K562 (cell line): ENCODE measurements around the gene ZNF566. TPM values are rescaled to one million over a fixed set of nuclear protein-coding genes. Genes with fewer than 3 reads are reported as not detected.

Source experiments
- HDAC3 ChIP-seq: fragments of 450-650 bp; IDR thresholded peaks from 2 replicates; pipeline ENCODE4 v1.6.1; 2018; ENCODE audit warnings: borderline replicate concordance, mild to moderate bottlenecking, moderate library complexity; ENCODE audit not compliant: partially characterized antibody
- JUNB ChIP-seq: fragments of 450-650 bp; formaldehyde crosslinking; conservative IDR thresholded peaks from 2 replicates; pipeline ENCODE4 v1.4.0; 2020; ENCODE audit warnings: mild to moderate bottlenecking
- NCOR1 ChIP-seq: fragments of 450-650 bp; IDR thresholded peaks from 2 replicates; pipeline ENCODE4 v1.6.1; 2016; ENCODE audit warnings: mild to moderate bottlenecking, moderate library complexity
- PHF21A ChIP-seq: fragments of 450-650 bp; IDR thresholded peaks from 2 replicates; pipeline ENCODE4 v1.6.1; 2017; ENCODE audit warnings: low read depth, borderline replicate concordance
- RUNX1 ChIP-seq: sonication (generic); IDR thresholded peaks from 2 replicates; pipeline ENCODE4 v1.6.1; 2016; ENCODE audit warnings: antibody characterized with exemption, low read depth
- ZNF133 ChIP-seq: fragments of 250-450 bp; sonication (Bioruptor Pico); IDR thresholded peaks from 2 replicates; pipeline ENCODE4 v1.4.0; 2020; ENCODE audit warnings: mild to moderate bottlenecking
- polyA plus RNA-seq, 8 experiments: library from polyadenylated mRNA; depleted of rRNA in 4 of 8; stranded (reverse) in 5 of 8; unstranded in 3 of 8; fragments of >200 nt; fragmentation: Nextera tagmentation in 2 of 8; fragmentation: Illumina TruSeq in 1 of 8; extraction: Ambion mirVana in 2 of 8; extraction: Trizol in 1 of 8; gene quantifications; 2 replicates each; pipeline versions ENCODE4 v1.2.1 to v1.2.3, GENCODE V29; 2011 to 2014; ENCODE audit warnings: inconsistent platforms in 1 of 8, missing spikeins in 1 of 8
- total RNA-seq, 7 experiments: library from RNA; depleted of rRNA in 6 of 7; stranded (reverse); fragments of >200 nt in 6 of 7; fragmentation: Illumina TruSeq in 2 of 7; extraction: Trizol in 2 of 7; gene quantifications; 2 replicates each; pipeline versions ENCODE4 v1.2.1 to v1.2.3, GENCODE V29; 2011 to 2021; ENCODE audit warnings: low replicate concordance in 1 of 7
- TF ChIP-seq, protein P1 (sequence below): fragments of 450-650 bp; IDR thresholded peaks from 2 replicates; pipeline ENCODE4 v1.6.1; 2016; ENCODE audit warnings: mild to moderate bottlenecking, moderate library complexity
- TF ChIP-seq, protein P2 (sequence below): fragments of 250-450 bp; sonication (Bioruptor Pico); IDR thresholded peaks from 2 replicates; pipeline ENCODE4 v1.9.0; 2021; ENCODE audit warnings: mild to moderate bottlenecking, inconsistent platforms
- TF ChIP-seq, protein P3 (sequence below), 2 experiments: fragments of 450-650 bp; conservative IDR thresholded peaks; 2 replicates each; pipeline ENCODE4 v1.6.1; 2017; ENCODE audit warnings: mild to moderate bottlenecking in 2 of 2, moderate library complexity in 2 of 2
- TF ChIP-seq, protein P4 (sequence below): fragments of 250-450 bp; sonication (Bioruptor Pico); IDR thresholded peaks from 2 replicates; pipeline ENCODE4 v1.4.0; 2020; ENCODE audit warnings: mild to moderate bottlenecking, moderate library complexity, borderline replicate concordance

Gene ZNF566
- total and polyA plus RNA-seq, 9 of the 15 experiments (the other 6 are each of a cell fraction or from before 2014, with no cell fraction given), result 5.5 to 11.4 (median 9.7) TPM

DNA sequence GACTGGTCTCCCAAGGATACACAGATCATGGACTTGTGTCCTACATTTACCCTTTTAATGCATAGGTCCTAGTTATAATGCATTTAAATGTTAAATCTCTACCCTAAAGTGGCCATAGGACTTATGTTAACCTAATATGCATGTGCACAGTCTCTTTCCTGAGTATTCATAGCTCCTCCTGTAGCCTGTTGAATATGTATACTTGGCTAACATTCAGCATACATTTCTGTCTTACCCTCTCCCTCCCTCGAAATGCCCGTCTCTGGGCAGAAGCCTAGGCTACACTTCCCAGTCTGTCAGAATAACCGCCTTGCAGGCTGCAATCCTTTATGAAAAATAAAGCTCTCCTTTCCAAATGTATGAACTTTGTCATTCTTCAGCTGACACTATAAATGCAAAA, 84.9 kb downstream of the ZNF566 start (continued):
- TF ChIP-seq, protein P1, sequence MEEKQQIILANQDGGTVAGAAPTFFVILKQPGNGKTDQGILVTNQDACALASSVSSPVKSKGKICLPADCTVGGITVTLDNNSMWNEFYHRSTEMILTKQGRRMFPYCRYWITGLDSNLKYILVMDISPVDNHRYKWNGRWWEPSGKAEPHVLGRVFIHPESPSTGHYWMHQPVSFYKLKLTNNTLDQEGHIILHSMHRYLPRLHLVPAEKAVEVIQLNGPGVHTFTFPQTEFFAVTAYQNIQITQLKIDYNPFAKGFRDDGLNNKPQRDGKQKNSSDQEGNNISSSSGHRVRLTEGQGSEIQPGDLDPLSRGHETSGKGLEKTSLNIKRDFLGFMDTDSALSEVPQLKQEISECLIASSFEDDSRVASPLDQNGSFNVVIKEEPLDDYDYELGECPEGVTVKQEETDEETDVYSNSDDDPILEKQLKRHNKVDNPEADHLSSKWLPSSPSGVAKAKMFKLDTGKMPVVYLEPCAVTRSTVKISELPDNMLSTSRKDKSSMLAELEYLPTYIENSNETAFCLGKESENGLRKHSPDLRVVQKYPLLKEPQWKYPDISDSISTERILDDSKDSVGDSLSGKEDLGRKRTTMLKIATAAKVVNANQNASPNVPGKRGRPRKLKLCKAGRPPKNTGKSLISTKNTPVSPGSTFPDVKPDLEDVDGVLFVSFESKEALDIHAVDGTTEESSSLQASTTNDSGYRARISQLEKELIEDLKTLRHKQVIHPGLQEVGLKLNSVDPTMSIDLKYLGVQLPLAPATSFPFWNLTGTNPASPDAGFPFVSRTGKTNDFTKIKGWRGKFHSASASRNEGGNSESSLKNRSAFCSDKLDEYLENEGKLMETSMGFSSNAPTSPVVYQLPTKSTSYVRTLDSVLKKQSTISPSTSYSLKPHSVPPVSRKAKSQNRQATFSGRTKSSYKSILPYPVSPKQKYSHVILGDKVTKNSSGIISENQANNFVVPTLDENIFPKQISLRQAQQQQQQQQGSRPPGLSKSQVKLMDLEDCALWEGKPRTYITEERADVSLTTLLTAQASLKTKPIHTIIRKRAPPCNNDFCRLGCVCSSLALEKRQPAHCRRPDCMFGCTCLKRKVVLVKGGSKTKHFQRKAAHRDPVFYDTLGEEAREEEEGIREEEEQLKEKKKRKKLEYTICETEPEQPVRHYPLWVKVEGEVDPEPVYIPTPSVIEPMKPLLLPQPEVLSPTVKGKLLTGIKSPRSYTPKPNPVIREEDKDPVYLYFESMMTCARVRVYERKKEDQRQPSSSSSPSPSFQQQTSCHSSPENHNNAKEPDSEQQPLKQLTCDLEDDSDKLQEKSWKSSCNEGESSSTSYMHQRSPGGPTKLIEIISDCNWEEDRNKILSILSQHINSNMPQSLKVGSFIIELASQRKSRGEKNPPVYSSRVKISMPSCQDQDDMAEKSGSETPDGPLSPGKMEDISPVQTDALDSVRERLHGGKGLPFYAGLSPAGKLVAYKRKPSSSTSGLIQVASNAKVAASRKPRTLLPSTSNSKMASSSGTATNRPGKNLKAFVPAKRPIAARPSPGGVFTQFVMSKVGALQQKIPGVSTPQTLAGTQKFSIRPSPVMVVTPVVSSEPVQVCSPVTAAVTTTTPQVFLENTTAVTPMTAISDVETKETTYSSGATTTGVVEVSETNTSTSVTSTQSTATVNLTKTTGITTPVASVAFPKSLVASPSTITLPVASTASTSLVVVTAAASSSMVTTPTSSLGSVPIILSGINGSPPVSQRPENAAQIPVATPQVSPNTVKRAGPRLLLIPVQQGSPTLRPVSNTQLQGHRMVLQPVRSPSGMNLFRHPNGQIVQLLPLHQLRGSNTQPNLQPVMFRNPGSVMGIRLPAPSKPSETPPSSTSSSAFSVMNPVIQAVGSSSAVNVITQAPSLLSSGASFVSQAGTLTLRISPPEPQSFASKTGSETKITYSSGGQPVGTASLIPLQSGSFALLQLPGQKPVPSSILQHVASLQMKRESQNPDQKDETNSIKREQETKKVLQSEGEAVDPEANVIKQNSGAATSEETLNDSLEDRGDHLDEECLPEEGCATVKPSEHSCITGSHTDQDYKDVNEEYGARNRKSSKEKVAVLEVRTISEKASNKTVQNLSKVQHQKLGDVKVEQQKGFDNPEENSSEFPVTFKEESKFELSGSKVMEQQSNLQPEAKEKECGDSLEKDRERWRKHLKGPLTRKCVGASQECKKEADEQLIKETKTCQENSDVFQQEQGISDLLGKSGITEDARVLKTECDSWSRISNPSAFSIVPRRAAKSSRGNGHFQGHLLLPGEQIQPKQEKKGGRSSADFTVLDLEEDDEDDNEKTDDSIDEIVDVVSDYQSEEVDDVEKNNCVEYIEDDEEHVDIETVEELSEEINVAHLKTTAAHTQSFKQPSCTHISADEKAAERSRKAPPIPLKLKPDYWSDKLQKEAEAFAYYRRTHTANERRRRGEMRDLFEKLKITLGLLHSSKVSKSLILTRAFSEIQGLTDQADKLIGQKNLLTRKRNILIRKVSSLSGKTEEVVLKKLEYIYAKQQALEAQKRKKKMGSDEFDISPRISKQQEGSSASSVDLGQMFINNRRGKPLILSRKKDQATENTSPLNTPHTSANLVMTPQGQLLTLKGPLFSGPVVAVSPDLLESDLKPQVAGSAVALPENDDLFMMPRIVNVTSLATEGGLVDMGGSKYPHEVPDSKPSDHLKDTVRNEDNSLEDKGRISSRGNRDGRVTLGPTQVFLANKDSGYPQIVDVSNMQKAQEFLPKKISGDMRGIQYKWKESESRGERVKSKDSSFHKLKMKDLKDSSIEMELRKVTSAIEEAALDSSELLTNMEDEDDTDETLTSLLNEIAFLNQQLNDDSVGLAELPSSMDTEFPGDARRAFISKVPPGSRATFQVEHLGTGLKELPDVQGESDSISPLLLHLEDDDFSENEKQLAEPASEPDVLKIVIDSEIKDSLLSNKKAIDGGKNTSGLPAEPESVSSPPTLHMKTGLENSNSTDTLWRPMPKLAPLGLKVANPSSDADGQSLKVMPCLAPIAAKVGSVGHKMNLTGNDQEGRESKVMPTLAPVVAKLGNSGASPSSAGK, result no peak
- TF ChIP-seq PHF21A (no peak), ZNF133 (CRISPR knock-in tag) (no peak), NCOR1 (no peak), HDAC3 (no peak), JUNB (CRISPR knock-in tag) (no peak), RUNX1 (no peak)
- TF ChIP-seq, protein P2, sequence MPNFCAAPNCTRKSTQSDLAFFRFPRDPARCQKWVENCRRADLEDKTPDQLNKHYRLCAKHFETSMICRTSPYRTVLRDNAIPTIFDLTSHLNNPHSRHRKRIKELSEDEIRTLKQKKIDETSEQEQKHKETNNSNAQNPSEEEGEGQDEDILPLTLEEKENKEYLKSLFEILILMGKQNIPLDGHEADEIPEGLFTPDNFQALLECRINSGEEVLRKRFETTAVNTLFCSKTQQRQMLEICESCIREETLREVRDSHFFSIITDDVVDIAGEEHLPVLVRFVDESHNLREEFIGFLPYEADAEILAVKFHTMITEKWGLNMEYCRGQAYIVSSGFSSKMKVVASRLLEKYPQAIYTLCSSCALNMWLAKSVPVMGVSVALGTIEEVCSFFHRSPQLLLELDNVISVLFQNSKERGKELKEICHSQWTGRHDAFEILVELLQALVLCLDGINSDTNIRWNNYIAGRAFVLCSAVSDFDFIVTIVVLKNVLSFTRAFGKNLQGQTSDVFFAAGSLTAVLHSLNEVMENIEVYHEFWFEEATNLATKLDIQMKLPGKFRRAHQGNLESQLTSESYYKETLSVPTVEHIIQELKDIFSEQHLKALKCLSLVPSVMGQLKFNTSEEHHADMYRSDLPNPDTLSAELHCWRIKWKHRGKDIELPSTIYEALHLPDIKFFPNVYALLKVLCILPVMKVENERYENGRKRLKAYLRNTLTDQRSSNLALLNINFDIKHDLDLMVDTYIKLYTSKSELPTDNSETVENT (CRISPR knock-in tag), result no peak
- TF ChIP-seq, protein P3, sequence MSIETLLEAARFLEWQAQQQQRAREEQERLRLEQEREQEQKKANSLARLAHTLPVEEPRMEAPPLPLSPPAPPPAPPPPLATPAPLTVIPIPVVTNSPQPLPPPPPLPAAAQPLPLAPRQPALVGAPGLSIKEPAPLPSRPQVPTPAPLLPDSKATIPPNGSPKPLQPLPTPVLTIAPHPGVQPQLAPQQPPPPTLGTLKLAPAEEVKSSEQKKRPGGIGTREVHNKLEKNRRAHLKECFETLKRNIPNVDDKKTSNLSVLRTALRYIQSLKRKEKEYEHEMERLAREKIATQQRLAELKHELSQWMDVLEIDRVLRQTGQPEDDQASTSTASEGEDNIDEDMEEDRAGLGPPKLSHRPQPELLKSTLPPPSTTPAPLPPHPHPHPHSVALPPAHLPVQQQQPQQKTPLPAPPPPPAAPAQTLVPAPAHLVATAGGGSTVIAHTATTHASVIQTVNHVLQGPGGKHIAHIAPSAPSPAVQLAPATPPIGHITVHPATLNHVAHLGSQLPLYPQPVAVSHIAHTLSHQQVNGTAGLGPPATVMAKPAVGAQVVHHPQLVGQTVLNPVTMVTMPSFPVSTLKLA (conservative IDR thresholded peaks at IDR 0.05), result no peak
- TF ChIP-seq, protein P4, sequence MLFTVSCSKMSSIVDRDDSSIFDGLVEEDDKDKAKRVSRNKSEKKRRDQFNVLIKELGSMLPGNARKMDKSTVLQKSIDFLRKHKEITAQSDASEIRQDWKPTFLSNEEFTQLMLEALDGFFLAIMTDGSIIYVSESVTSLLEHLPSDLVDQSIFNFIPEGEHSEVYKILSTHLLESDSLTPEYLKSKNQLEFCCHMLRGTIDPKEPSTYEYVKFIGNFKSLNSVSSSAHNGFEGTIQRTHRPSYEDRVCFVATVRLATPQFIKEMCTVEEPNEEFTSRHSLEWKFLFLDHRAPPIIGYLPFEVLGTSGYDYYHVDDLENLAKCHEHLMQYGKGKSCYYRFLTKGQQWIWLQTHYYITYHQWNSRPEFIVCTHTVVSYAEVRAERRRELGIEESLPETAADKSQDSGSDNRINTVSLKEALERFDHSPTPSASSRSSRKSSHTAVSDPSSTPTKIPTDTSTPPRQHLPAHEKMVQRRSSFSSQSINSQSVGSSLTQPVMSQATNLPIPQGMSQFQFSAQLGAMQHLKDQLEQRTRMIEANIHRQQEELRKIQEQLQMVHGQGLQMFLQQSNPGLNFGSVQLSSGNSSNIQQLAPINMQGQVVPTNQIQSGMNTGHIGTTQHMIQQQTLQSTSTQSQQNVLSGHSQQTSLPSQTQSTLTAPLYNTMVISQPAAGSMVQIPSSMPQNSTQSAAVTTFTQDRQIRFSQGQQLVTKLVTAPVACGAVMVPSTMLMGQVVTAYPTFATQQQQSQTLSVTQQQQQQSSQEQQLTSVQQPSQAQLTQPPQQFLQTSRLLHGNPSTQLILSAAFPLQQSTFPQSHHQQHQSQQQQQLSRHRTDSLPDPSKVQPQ (CRISPR knock-in tag), result no peak
